Activated T-cell treated with anti-CD3 and anti-CD28 coated beads, Interleukin-2, amount 50 U/mL, for 72 hours (primary cell): Measurements from ENCODE around the gene TM2D1. TPM values are rescaled to one million over a fixed set of nuclear protein-coding genes. Genes with fewer than 3 reads are reported as not detected.
A peak's percentile ranks its signal among the peaks of the same experiment; 100 is the strongest.

Source experiments
- ATAC-seq, 2 donors: fragments of 150-1000 bp; cut with Tn5 transposase; replicated peaks in 1 of 2; 2 replicates each; pipeline ENCODE4 v1.10.0; 2021; ENCODE audit warnings: moderate library complexity in 2 of 2, mild to moderate bottlenecking in 1 of 2
- DNase-seq, 2 donors: peaks; one replicate each; pipeline ENCODE4 v3.0.0; 2021 to 2022; ENCODE audit warnings: mixed read lengths in 1 of 2
- H3K27ac Mint-ChIP-seq: one replicate; pipeline ENCODE4 v1.8.0; 2022; ENCODE audit warnings: mild to moderate bottlenecking, moderate library complexity, mixed read lengths
- H3K27me3 Mint-ChIP-seq: one replicate; pipeline ENCODE4 v1.8.0; 2022; ENCODE audit warnings: low read depth, mixed read lengths
- H3K36me3 Mint-ChIP-seq, 2 donors: one replicate each; pipeline ENCODE4 v1.8.0; 2022; ENCODE audit warnings: mixed read lengths in 2 of 2, mild to moderate bottlenecking in 1 of 2; ENCODE audit not compliant: insufficient read depth in 2 of 2
- H3K4me1 Mint-ChIP-seq: one replicate; pipeline ENCODE4 v1.8.0; 2022; ENCODE audit warnings: low read depth, mixed read lengths
- H3K4me3 Mint-ChIP-seq, 2 donors: one replicate each; pipeline ENCODE4 v1.8.0; 2022; ENCODE audit warnings: mild to moderate bottlenecking in 2 of 2, mixed read lengths in 2 of 2, moderate library complexity in 2 of 2
- H3K9me3 Mint-ChIP-seq, 2 donors: one replicate each; pipeline ENCODE4 v1.8.0; 2022; ENCODE audit warnings: mixed read lengths in 2 of 2
- total RNA-seq, 2 donors: library from RNA; stranded (reverse); gene quantifications; one replicate each; pipeline ENCODE4 v1.2.3, GENCODE V29; 2022

Gene TM2D1
- total RNA-seq, 2 donors from 2014 or later: 28.7 to 35.3 TPM

- DNase-seq (no peak), ATAC-seq (no peak)
- H3K4me1 Mint-ChIP-seq: no peaks in the 10 kb centered on the region
- H3K27me3 Mint-ChIP-seq: no peaks in the 10 kb centered on the region
- H3K36me3 Mint-ChIP-seq: no peaks in the 10 kb centered on the region
- no peak overlapping the region for H3K27ac Mint-ChIP-seq
- H3K4me3 Mint-ChIP-seq: no peak overlapping the region
- H3K9me3 Mint-ChIP-seq: no peaks in the 10 kb centered on the region
These were observed 69.5 kb downstream of the TM2D1 start for GRCh38 chr1:61655453-61655852.

- H3K4me3 Mint-ChIP-seq: no peak overlapping the region
- H3K27ac Mint-ChIP-seq: no peak overlapping the region
- H3K9me3 Mint-ChIP-seq: no peaks in the 10 kb centered on the region
- no peaks in the 10 kb centered on the region for H3K27me3 Mint-ChIP-seq
- no peaks in the 10 kb centered on the region for H3K36me3 Mint-ChIP-seq
- no peak for ATAC-seq
- no peaks in the 10 kb centered on the region for H3K4me1 Mint-ChIP-seq
- no peak for DNase-seq
These were observed 70.9 kb downstream of the TM2D1 start for GRCh38 chr1:61654067-61654466.

GRCh38 chr1:61648983-61649742, 75.8 kb downstream of the TM2D1 start:
- Mint-ChIP-seq H3K36me3 (no peaks in the 10 kb centered on the region), H3K27me3 (no peaks in the 10 kb centered on the region), H3K4me1 (no peaks in the 10 kb centered on the region), H3K4me3 (no peak overlapping the region), H3K27ac (no peak overlapping the region), H3K9me3 (no peaks in the 10 kb centered on the region)
- ATAC-seq (no peak), DNase-seq (no peak)

- Mint-ChIP-seq H3K27ac (no peak overlapping the region), H3K9me3 (no peaks in the 10 kb centered on the region), H3K36me3 (no peaks in the 10 kb centered on the region), H3K4me1 (no peaks in the 10 kb centered on the region), H3K27me3 (no peaks in the 10 kb centered on the region), H3K4me3 (no peak overlapping the region)
- DNase-seq (no peak), ATAC-seq (no peak)
These were observed 77.8 kb downstream of the TM2D1 start for GRCh38 chr1:61647142-61647541.

- H3K4me1 Mint-ChIP-seq: peaks cover 14% of the 10 kb centered on the region
- no peak for ATAC-seq
- H3K9me3 Mint-ChIP-seq: no peaks in the 10 kb centered on the region
- no peaks in the 10 kb centered on the region for H3K36me3 Mint-ChIP-seq
- no peak overlapping the region for H3K27ac Mint-ChIP-seq
- no peaks in the 10 kb centered on the region for H3K27me3 Mint-ChIP-seq
- DNase-seq: no peak
- no peak overlapping the region for H3K4me3 Mint-ChIP-seq
These were observed 79.5 kb downstream of the TM2D1 start for GRCh38 chr1:61645476-61645875.

GRCh38 chr1:61644303-61644702, 80.6 kb downstream of the TM2D1 start:
- peaks cover 14% of the 10 kb centered on the region for H3K4me1 Mint-ChIP-seq
- H3K4me3 Mint-ChIP-seq: no peak overlapping the region
- H3K27me3 Mint-ChIP-seq: peaks cover 3% of the 10 kb centered on the region
- H3K27ac Mint-ChIP-seq: no peak overlapping the region
- ATAC-seq: no peak
- H3K9me3 Mint-ChIP-seq: no peaks in the 10 kb centered on the region
- DNase-seq: no peak
- H3K36me3 Mint-ChIP-seq: no peaks in the 10 kb centered on the region

- Mint-ChIP-seq H3K9me3 (no peaks in the 10 kb centered on the region), H3K4me1 (peaks cover 14% of the 10 kb centered on the region), H3K27ac (no peak overlapping the region), H3K36me3 (no peaks in the 10 kb centered on the region), H3K27me3 (peaks cover 7% of the 10 kb centered on the region), H3K4me3 (no peak overlapping the region)
- ATAC-seq (no peak), DNase-seq (no peak)
These were observed 82.3 kb downstream of the TM2D1 start for GRCh38 chr1:61642475-61643232.

- Mint-ChIP-seq H3K4me3 (peak overlapping the region; percentile 79 to 82), H3K27ac (no peak overlapping the region), H3K9me3 (no peaks in the 10 kb centered on the region), H3K27me3 (peaks cover 7% of the 10 kb centered on the region), H3K36me3 (no peaks in the 10 kb centered on the region), H3K4me1 (peaks cover 14% of the 10 kb centered on the region)
- DNase-seq: peak; percentile 65 to 78
- peak; percentile 94 to 99 for ATAC-seq
These were observed 83.2 kb downstream of the TM2D1 start for GRCh38 chr1:61641578-61642336.

GRCh38 chr1:61640531-61641530, 84.1 kb downstream of the TM2D1 start:
- ATAC-seq (peak in 1 of 2 donors; percentile 26), DNase-seq (no peak)
- Mint-ChIP-seq H3K36me3 (no peaks in the 10 kb centered on the region), H3K27ac (peak overlapping the region; percentile 74), H3K4me3 (peak overlapping the region; percentile 79 to 82), H3K27me3 (peaks cover 7% of the 10 kb centered on the region), H3K9me3 (no peaks in the 10 kb centered on the region), H3K4me1 (peaks cover 14% of the 10 kb centered on the region)

- H3K9me3 Mint-ChIP-seq: no peaks in the 10 kb centered on the region
- peaks cover 7% of the 10 kb centered on the region for H3K27me3 Mint-ChIP-seq
- ATAC-seq (no peak), DNase-seq (no peak)
- no peaks in the 10 kb centered on the region for H3K36me3 Mint-ChIP-seq
- H3K27ac Mint-ChIP-seq: peak overlapping the region; percentile 6
- no peak overlapping the region for H3K4me3 Mint-ChIP-seq
- H3K4me1 Mint-ChIP-seq: peaks cover 14% of the 10 kb centered on the region
These were observed 85.2 kb downstream of the TM2D1 start for GRCh38 chr1:61639608-61640336.

GRCh38 chr1:61638911-61639605, 85.9 kb downstream of the TM2D1 start:
- peaks cover 14% of the 10 kb centered on the region for H3K4me1 Mint-ChIP-seq
- ATAC-seq (no peak), DNase-seq (no peak)
- no peak overlapping the region for H3K27ac Mint-ChIP-seq
- no peaks in the 10 kb centered on the region for H3K9me3 Mint-ChIP-seq
- H3K4me3 Mint-ChIP-seq: no peak overlapping the region
- H3K36me3 Mint-ChIP-seq: no peaks in the 10 kb centered on the region
- peaks cover 7% of the 10 kb centered on the region for H3K27me3 Mint-ChIP-seq
